Epidermal melanocyte (primary cell): ENCODE measurements around the gene IFT88.
"Not testable (repeated sequence)": the region's sequence is repeated elsewhere in the genome, so short reads cannot be mapped to it uniquely, and the experiment has no call there.

Experiments
- DNase-seq: peaks from one replicate; pipeline ENCODE4 v3.0.0; 2011; ENCODE audit warnings: low spot score; ENCODE audit not compliant: insufficient read length

Gene IFT88

GRCh38 chr13:20633802-20634201 lies 66.8 kb downstream of the IFT88 start:
- DNase-seq = no peak

- no peak for DNase-seq
Measured at GRCh38 chr13:20636079-20636478, 69.1 kb downstream of the IFT88 start.

DNA sequence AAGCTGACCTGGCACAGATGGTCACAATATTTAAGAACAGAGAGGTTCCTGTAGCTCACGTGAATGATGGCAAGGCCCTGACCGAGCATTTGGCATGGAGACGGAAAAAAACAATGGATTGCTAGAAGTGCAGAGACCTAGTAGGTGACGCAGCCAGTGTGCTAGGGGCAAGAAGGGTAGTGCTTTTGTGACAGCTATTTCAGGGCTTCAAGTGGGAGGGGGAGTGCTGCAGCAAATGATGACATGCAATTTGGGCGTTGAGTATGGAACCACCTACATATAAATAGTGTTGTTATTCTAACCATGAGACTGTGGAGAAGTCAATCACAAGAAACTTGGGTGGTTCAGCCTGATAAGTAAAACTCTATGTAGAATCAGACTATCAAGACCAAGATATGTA lies 70.9 kb downstream of the IFT88 start:
- no peak for DNase-seq

DNA sequence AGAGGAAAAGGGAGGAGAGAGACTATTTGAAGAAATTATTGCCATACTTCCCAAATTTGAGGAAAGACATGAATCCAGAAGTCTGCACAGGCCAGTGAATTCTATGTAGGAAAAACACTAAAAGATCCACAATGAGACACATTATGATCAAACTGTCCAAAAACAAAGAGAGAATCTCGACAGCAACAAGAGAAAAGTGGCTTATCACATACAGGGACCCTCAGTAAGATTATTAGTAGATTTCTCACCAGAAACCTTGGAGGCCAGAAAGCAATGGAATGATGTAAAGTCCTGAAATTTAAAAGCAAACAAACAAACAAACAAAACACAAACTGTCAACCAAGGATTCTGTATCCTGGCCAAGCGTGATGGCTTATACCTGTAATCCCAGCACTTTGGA lies 80.8 kb downstream of the IFT88 start:
- DNase-seq = no peak

DNA sequence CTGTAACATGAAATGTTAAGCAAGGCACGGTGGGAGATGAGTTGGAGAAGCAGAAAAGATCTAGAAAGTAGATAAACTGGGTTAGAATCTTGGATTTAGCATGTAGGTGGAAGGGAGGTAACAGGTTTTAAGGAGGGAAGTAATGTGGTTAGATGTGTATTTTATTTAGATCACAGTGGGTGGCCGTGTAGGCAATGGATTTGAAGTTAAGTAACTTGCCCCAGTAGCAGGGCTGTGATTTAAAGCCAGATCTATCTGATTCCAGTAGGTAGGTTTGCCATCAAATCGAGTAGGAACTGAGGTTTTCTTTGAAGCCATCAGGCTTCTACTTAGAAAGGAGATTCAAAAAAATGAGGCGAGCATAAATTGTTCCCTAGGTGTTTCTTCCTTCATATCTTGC lies 86.0 kb downstream of the IFT88 start:
- DNase-seq = no peak

- no peak for DNase-seq
Measured at GRCh38 chr13:20654156-20654555, 87.2 kb downstream of the IFT88 start.

GRCh38 chr13:20658451-20659040 lies 91.6 kb downstream of the IFT88 start:
- DNase-seq = no peak

- no peak for DNase-seq
Measured at GRCh38 chr13:20664351-20664750, 97.4 kb downstream of the IFT88 start.

DNA sequence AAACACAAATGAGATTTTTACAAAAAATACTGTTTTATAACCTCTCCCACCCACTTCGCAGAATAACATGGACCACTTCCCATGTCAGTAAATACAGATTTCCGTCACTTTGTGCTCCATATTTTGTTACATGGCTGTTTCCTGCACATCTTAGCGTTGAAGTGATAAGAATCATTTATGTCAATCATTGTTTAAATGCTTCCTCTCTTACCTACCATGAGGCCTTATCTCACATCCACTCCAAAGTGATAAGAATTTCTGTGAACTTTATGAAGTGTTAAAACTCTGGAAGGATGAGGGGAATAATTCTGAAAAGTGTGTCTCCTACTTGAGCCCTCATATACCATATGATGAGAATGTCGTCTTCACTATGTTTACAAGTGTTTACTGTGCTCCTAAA lies 100.0 kb downstream of the IFT88 start:
- DNase-seq = no peak

- no peak for DNase-seq
Measured at GRCh38 chr13:20667857-20668437, 101.0 kb downstream of the IFT88 start.

GRCh38 chr13:20669162-20669561 lies 102.2 kb downstream of the IFT88 start:
- DNase-seq = no peak

- no peak for DNase-seq
Measured at GRCh38 chr13:20671789-20672188, 104.8 kb downstream of the IFT88 start.

GRCh38 chr13:20672772-20673171 lies 105.8 kb downstream of the IFT88 start:
- DNase-seq = no peak

DNA sequence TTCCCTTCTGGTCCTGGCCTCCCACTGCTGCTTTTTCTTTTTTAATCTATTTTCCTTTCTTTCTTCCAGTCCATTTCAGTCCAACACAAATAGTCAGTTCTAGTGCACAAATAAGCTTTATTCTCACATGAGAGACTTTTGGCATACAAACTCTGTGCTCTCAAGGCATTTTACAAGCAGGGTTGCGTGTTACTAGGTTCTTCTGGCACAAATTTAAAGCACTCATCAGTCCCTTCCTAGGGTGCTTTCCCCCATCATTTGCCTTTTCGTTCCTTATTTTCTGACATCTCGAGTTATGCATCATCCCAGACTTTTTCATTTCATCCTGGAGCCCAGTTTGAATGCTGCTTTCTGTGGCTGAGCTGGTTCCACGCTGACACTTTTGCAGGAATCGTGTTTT lies 106.8 kb downstream of the IFT88 start:
- no peak for DNase-seq

GRCh38 chr13:20676213-20676612 lies 109.3 kb downstream of the IFT88 start:
- DNase-seq = no peak

DNA sequence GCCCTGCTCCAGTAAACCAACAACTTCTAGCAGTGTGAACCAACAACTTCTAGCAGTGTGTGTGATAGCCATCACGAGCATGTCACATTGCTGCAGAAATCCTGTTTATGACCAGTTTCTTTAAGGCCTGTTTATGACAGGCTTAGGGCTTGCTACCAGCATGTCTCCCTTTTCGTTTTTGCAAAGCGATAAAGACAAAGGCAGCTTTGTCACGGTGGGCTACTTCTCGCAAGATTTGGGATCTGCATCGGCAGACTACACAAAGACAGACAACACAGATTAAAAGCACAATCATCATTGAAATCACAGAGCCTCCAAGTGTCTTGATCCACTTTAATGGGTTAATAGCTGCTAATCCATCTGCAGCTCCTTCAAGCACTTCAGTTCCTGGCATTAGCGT lies 111.6 kb downstream of the IFT88 start:
- not testable (repeated sequence) for DNase-seq

DNA sequence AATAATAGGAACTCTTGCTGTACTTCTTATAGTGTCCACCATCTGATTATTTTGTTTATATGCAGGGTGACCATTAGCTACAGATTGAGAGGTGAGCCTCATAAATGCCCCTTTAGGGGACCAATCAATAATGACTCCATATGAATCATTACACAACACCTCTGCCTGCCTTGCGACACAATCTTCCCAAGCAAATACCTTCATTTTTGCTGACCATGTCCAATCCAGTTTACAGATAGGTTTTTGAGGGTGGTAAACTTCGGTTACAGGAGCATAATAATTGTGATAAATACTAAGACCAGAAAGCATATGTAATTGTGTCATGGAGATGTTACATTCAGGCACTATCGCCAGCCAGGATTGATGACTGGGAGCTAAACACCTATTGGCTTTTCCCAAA lies 112.9 kb downstream of the IFT88 start:
- DNase-seq = no peak

DNA sequence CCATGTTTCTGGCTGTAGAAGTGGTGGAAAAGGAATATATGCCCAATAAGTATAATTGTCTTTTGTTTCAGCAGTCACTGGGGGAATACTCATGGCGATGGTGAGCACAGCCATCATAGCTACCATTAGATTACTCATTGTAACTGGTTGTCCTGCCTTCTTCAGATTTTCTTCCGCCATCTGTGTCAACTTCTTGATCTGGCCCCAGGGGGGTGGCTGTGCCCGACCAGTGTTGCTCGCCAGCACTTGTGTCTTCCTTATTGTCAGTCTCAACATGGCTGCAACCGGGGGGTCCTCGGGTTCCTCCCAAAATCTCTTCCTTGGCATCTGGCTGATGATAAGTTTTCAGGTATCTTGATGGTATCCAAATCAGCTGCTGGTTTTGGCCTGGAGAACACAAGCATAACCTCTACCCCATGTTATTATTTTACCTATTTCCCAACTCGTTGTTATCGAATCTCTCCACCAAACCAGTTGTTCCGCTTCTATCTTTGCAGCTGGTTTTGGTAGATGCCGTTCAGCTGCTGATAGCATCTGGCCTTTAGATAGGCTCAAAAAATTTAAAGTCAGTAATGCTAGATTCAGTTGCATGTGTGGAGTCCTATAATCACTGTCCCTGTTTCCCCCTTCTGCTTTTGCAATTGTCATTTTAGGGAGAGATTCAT lies 113.6 kb downstream of the IFT88 start:
- DNase-seq = no peak

DNA sequence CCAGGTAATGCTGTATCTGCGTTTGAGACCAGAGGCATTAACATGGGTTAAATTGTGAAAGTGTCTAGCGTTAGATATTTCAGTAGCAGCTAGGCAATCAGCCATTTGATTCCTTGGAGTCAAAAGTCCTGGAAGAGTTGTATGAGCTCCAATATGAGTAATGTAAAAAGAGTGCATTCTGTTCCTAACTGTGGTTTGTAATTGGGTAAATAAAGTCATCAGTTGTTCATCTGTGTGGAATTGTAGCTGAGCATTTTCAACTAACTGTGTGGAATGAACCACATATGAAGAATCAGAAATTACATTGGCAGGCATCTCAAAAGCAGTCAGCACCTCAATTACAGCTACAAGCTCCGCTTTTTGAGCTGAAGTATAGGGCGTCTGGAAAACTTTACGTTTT lies 114.5 kb downstream of the IFT88 start:
- DNase-seq = not testable (repeated sequence)

DNA sequence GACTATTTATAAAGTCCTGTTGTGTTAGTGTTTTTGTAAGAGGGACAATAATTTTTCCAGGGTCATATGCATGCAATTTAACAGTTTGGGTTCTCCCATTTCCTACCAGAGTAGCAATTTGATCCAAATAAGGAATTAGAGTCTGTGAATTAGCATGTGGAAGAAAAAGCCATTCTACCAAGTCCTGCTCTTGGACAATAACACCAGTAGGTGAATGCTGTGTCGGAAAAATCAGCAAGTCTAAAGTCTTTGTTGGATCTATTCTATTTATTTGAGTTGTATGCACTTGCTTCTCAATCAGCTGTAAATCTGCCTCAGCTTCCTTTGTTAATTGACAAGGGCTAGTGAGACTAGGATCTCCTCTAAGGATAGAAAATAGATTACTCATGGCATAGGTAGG lies 115.1 kb downstream of the IFT88 start:
- DNase-seq = no peak

DNA sequence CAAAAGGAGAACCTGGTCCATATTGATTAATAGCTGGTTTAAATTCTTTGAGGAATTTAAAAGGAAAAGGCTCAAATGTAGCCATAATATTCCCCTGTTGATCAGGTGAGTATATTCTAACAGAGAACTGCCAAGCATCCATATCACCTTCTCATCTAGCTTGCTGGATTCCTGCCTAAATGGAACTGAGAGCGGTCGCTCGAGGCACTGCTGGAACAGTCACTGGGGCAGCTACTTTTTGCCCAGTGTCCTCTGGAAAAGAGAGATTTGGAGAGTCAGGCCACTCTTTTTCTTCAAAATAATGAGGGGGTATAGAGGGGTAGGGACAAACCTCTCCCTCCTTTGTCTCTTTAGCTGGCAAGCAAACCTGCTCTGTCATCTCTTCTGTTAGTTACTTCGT lies 117.1 kb downstream of the IFT88 start:
- no peak for DNase-seq

- DNase-seq = no peak
Measured at GRCh38 chr13:20684546-20684945, 117.6 kb downstream of the IFT88 start.

- DNase-seq = no peak
Measured at GRCh38 chr13:20685092-20685491, 118.1 kb downstream of the IFT88 start.
